Activated CD8-positive, alpha-beta memory T cell treated with anti-CD3 and anti-CD28 coated beads, Interleukin-2, amount 50 U/mL, for 4 hours (primary cell): Measurements from ENCODE around the gene NINJ2.
A peak's percentile ranks its signal among the peaks of the same experiment; 100 is the strongest.

Experiments
- DNase-seq: peaks from one replicate; pipeline ENCODE4 v3.0.0-alpha.2; 2020

NINJ2 gene

GRCh38 chr12:544941-545635, 118.2 kb downstream of the NINJ2 start:
- no peak for DNase-seq

- no peak for DNase-seq
Measured at GRCh38 chr12:544142-544541, 119.1 kb downstream of the NINJ2 start.

- DNase-seq: no peak
Measured at GRCh38 chr12:543114-543451, 120.2 kb downstream of the NINJ2 start.

- DNase-seq: no peak
Measured at GRCh38 chr12:542395-543113, 120.7 kb downstream of the NINJ2 start.

GRCh38 chr12:541676-542324, 121.4 kb downstream of the NINJ2 start:
- no peak for DNase-seq

GRCh38 chr12:539540-540310, 123.5 kb downstream of the NINJ2 start:
- DNase-seq: no peak

GRCh38 chr12:538731-539539, 124.3 kb downstream of the NINJ2 start:
- peak; percentile 49 for DNase-seq

- DNase-seq: no peak
Measured at GRCh38 chr12:537772-538171, 125.5 kb downstream of the NINJ2 start.

- no peak for DNase-seq
Measured at GRCh38 chr12:536751-537245, 126.4 kb downstream of the NINJ2 start.

- DNase-seq: no peak
Measured at GRCh38 chr12:535396-535795, 127.8 kb downstream of the NINJ2 start.

- DNase-seq: no peak
Measured at GRCh38 chr12:534216-534615, 129.0 kb downstream of the NINJ2 start.

GRCh38 chr12:533718-534117, 129.5 kb downstream of the NINJ2 start:
- no peak for DNase-seq

GRCh38 chr12:532908-533565, 130.2 kb downstream of the NINJ2 start:
- no peak for DNase-seq

GRCh38 chr12:531951-532585, 131.2 kb downstream of the NINJ2 start:
- DNase-seq: no peak

- DNase-seq: no peak
Measured at GRCh38 chr12:530821-531220, 132.4 kb downstream of the NINJ2 start.

GRCh38 chr12:530308-530707, 132.9 kb downstream of the NINJ2 start:
- DNase-seq: no peak

GRCh38 chr12:527729-528128, 135.5 kb downstream of the NINJ2 start:
- no peak for DNase-seq

GRCh38 chr12:527241-527640, 136.0 kb downstream of the NINJ2 start:
- DNase-seq: no peak

GRCh38 chr12:526089-526488, 137.2 kb downstream of the NINJ2 start:
- no peak for DNase-seq

- DNase-seq: no peak
Measured at GRCh38 chr12:524167-524951, 138.9 kb downstream of the NINJ2 start.
